Activated T-cell treated with anti-CD3 and anti-CD28 coated beads, Interleukin-2, amount 50 U/mL, for 48 hours (primary cell): ENCODE data around the gene LIN28A.

ENCODE experiments used
- DNase-seq, 2 experiments: peaks; one replicate each; pipeline ENCODE4 v3.0.0-alpha.2; 2020

Gene LIN28A

GRCh38 chr1:26440259-26440658 lies 29.6 kb downstream of the LIN28A start:
- DNase-seq, result no peak

GRCh38 chr1:26449868-26450267 lies 39.3 kb downstream of the LIN28A start:
- DNase-seq, result no peak

GRCh38 chr1:26450908-26451307 lies 40.3 kb downstream of the LIN28A start:
- DNase-seq, result no peak

- DNase-seq, result no peak
These were observed 42.0 kb downstream of the LIN28A start for GRCh38 chr1:26452459-26453183.

- no peak for DNase-seq
These were observed 48.5 kb downstream of the LIN28A start for GRCh38 chr1:26459148-26459547.

- no peak for DNase-seq
These were observed 49.0 kb downstream of the LIN28A start for GRCh38 chr1:26459573-26460031.

GRCh38 chr1:26468911-26469310 lies 58.3 kb downstream of the LIN28A start:
- DNase-seq, result no peak

- no peak for DNase-seq
These were observed 58.9 kb downstream of the LIN28A start for GRCh38 chr1:26469558-26469957.

- DNase-seq, result no peak
These were observed 60.4 kb downstream of the LIN28A start for GRCh38 chr1:26470878-26471497.

- DNase-seq, result no peak
These were observed 61.1 kb downstream of the LIN28A start for GRCh38 chr1:26471498-26472319.

GRCh38 chr1:26472320-26472900 lies 61.8 kb downstream of the LIN28A start, which contains the start of gene HMGN2:
Gene HMGN2, plus strand, starts transcription at chr1:26472440. Its CDS starts 173 bp downstream, at chr1:26472613.
- peak; percentile 92 to 93 for DNase-seq

- peak; percentile 95 to 96 for DNase-seq
These were observed 62.6 kb downstream of the LIN28A start for GRCh38 chr1:26472901-26473845.

- no peak for DNase-seq
These were observed 64.2 kb downstream of the LIN28A start for GRCh38 chr1:26474818-26475217.

GRCh38 chr1:26475989-26476388 lies 65.4 kb downstream of the LIN28A start:
- DNase-seq, result no peak

- DNase-seq, result no peak
These were observed 66.3 kb downstream of the LIN28A start for GRCh38 chr1:26476958-26477357.

GRCh38 chr1:26477446-26478152 lies 67.0 kb downstream of the LIN28A start:
- no peak for DNase-seq

- DNase-seq, result no peak
These were observed 67.5 kb downstream of the LIN28A start for GRCh38 chr1:26478159-26478558.

GRCh38 chr1:26478988-26479387 lies 68.4 kb downstream of the LIN28A start:
- DNase-seq, result no peak
